HG03095 (cell line): ENCODE measurements around the gene HLA-DRB1.
A peak's percentile ranks its signal among the peaks of the same experiment; 100 is the strongest.
"Not testable (repeated sequence)": the region's sequence is repeated elsewhere in the genome, so short reads cannot be mapped to it uniquely, and the experiment has no call there.

Experiments
- ATAC-seq: cut with Tn5 transposase; IDR thresholded peaks from one replicate; pipeline ENCODE4 v1.9.1; 2021; ENCODE audit warnings: moderate library complexity; ENCODE audit not compliant: unreplicated experiment

The HLA-DRB1 gene

GRCh38 chr6:32609731-32610640 lies 20.3 kb upstream of the HLA-DRB1 start:
- ATAC-seq, result peak; percentile 91

DNA sequence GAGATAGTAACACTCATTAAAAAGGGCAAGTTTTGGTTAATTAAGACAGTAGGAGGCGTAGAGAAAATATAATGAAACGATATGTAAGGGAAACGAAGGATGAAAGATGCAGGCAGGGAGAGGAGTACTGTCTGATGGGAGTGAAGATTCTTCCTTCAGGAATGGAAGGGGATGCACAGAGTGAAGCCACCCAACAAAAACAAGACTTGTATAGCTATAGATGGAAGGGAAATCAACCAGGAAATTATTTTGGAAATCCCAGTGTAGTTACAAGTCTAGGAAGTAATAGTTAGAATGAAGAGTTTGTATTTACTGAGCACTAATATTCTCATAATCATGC lies 19.7 kb upstream of the HLA-DRB1 start:
- no peak for ATAC-seq

- ATAC-seq, result no peak
These were observed 18.7 kb upstream of the HLA-DRB1 start for GRCh38 chr6:32608362-32608761.

GRCh38 chr6:32607988-32608298 lies 18.3 kb upstream of the HLA-DRB1 start:
- no peak for ATAC-seq

DNA sequence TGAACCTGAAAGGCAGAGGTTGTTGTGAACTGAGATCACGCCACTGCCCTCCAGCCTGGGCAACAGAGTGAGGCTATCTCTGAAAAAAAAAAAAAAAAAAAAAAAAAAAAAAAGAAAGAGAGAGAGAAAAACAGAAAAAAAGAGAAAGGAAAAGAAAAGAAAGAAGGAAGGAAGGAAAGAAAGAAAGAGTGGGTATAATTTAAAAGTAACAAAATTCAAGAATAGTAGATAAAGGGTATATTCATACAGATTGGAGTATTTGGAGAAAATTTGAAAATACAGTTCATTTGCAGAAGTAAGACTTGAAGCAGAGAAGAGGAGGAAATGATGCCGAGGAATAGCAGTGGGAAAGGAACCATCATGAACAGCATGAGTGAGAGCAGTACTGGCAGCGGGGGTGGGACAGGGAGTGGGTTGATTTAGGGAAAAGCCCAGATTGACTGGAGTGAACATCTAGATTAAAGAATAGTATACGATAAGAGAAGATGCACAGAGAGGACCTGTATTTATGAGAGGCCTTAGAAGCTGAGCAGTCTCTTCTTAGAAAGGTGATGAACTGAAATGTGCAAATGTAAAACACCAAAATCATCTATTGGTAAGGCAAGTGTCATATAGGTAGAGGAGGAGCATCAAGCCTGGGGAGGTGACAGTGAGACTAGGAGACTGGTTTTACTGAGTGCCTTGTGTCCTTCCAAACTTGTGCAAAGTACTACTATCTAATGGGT lies 17.8 kb upstream of the HLA-DRB1 start:
- ATAC-seq, result no peak

GRCh38 chr6:32604434-32604877 lies 14.8 kb upstream of the HLA-DRB1 start:
- ATAC-seq, result no peak

DNA sequence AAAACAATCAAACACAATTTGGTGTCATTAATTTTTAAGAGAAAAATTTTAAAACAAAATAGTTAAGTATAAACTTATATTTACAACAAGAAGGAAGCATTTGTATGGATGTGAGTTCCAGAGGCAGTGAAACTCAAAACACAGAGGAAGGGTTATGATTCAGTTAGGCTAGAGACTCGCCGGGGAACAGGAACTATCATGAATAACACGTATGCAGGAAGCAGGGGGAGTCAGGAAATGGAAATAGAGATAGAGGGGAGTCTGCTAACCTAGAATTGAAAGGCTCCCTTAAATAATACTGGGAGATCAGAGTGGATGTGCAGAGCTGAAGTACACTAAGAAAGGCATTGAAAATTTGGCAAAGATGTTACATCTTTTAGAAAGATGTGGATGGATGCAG lies 14.2 kb upstream of the HLA-DRB1 start:
- no peak for ATAC-seq

GRCh38 chr6:32603222-32603621 lies 13.6 kb upstream of the HLA-DRB1 start:
- no peak for ATAC-seq

- no peak for ATAC-seq
These were observed 12.7 kb upstream of the HLA-DRB1 start for GRCh38 chr6:32602383-32602782.

GRCh38 chr6:32597024-32597423 lies 7.4 kb upstream of the HLA-DRB1 start:
- no peak for ATAC-seq

- ATAC-seq, result not testable (repeated sequence)
These were observed 1.1 kb upstream of the HLA-DRB1 start for GRCh38 chr6:32590713-32591112.

DNA sequence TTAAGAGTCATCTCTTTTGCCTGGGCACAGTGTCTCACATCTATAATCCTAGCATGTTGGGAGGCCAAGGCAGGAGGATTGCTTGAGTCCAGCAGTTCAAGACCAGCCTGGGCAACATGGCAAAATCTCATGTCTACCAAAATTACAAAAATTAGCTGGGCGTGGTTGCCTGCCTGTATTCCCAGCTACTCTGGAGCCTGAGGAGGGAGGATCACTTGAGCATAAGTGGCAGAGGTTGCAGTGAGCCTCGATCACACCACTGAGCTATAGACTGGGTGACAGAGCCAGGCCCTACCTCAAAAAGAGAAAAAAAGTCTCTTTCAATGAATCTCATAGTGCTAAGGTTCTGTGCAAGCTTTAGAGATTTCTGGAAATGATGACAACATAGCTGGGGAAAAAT lies 1.5 kb downstream of the HLA-DRB1 start:
- no peak for ATAC-seq

GRCh38 chr6:32583527-32583898 lies 6.1 kb downstream of the HLA-DRB1 start:
- no peak for ATAC-seq

GRCh38 chr6:32581315-32582095 lies 8.1 kb downstream of the HLA-DRB1 start:
- ATAC-seq, result no peak

DNA sequence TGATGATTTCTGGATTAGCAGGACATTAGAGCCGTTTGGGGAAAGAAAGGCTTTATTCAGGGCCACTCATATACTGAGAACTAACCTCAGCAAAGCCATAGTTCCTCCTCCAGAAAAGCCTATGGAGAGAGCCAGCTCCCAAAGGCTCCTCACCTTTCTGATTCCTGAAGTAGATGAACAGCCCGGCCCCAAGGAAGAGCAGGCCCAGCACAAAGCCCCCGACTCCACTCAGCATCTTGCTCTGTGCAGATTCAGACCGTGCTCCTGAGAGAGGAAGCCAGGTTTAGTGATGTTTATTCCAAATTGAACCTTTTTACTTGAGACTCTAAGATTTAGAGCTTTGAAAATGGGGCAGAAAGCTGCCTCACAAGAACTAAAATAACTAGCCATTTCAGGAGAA lies 9.1 kb downstream of the HLA-DRB1 start:
- ATAC-seq, result no peak

GRCh38 chr6:32578962-32579361 lies 10.7 kb downstream of the HLA-DRB1 start:
- ATAC-seq, result no peak

GRCh38 chr6:32577493-32577892 lies 12.2 kb downstream of the HLA-DRB1 start:
- not testable (repeated sequence) for ATAC-seq

DNA sequence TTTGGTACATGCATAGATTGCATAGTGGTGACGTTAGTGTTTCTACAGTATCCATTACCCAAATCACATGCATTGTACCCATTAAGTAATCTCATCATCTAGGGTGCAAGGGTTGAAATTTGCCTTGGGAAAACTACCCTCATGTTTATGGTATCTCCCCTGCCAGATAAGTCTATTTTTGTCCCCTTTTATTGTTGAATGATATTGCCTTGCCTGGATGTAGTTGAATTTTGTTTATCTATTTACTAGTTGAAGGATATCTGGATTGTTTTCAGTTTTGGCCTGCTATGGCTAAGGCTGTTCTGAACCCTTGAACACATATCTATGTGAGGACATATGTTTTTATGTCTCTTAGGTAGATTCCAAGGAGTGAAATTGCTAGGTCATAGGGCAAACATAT lies 13.4 kb downstream of the HLA-DRB1 start:
- ATAC-seq, result no peak

- no peak for ATAC-seq
These were observed 19.2 kb downstream of the HLA-DRB1 start for GRCh38 chr6:32570363-32570905.

GRCh38 chr6:32568561-32568960 lies 21.1 kb downstream of the HLA-DRB1 start:
- ATAC-seq, result no peak

DNA sequence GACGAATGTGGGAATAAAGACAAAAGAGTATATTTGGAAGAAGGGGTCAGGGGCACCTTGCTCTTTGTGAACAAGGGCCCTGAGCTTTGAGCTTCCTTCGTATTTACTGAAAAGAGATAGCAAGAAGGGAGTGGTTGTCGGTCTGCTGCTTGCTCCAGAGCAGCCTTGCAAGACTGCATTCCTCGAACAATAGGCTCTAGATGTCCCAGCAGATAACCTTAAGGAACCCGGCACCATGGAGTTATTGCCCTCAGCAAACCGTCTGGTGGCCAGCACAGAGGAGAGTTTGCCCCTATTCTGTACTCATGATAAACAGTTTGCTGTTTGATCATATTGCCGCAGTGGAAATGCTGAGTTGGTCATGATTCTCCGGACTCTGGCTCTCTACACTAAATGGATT lies 22.7 kb downstream of the HLA-DRB1 start:
- no peak for ATAC-seq
